ES-I3 (cell line): ENCODE data around the gene GIPR.
"Not testable (repeated sequence)": the region's sequence is repeated elsewhere in the genome, so short reads cannot be mapped to it uniquely, and the experiment has no call there.

Source experiments
- H3K36me3 ChIP-seq: 2 replicates; pipeline ENCODE4 v1.6.1; 2013; ENCODE audit warnings: mild to moderate bottlenecking, low read length, control low read depth, moderate library complexity; ENCODE audit not compliant: insufficient read depth
- H3K4me1 ChIP-seq: 2 replicates; pipeline ENCODE4 v1.6.1; 2013; ENCODE audit warnings: mild to moderate bottlenecking, control low read depth, low read length; ENCODE audit not compliant: insufficient read depth
- H3K9ac ChIP-seq: 2 replicates; pipeline ENCODE4 v1.6.1; 2013; ENCODE audit warnings: low read depth, mild to moderate bottlenecking, low read length, moderate library complexity
- H3K9me3 ChIP-seq: 2 replicates; pipeline ENCODE4 v1.6.1; 2013; ENCODE audit warnings: mild to moderate bottlenecking, low read length, moderate library complexity; ENCODE audit not compliant: control insufficient read depth, insufficient read depth

GIPR gene

GRCh38 chr19:45663800-45664199, 4.2 kb upstream of the GIPR start:
- Histone ChIP-seq H3K36me3 (no peaks in the 10 kb centered on the region), H3K9ac (no peak overlapping the region)

GRCh38 chr19:45664575-45664974, 3.4 kb upstream of the GIPR start:
- H3K9ac ChIP-seq: no peak overlapping the region
- H3K4me1 ChIP-seq: peaks cover 7% of the 10 kb centered on the region
- H3K9me3 ChIP-seq: no peaks in the 10 kb centered on the region
- no peaks in the 10 kb centered on the region for H3K36me3 ChIP-seq

More at GRCh38 chr19:45663800-45664199, 4.2 kb upstream of the GIPR start:
- Histone ChIP-seq H3K9me3 (no peaks in the 10 kb centered on the region), H3K4me1 (peaks cover 7% of the 10 kb centered on the region)

GRCh38 chr19:45668342-45668871, 386 bp downstream of the GIPR start:
- Histone ChIP-seq H3K36me3 (no peaks in the 10 kb centered on the region), H3K4me1 (peaks cover 7% of the 10 kb centered on the region), H3K9ac (peak overlapping the region; percentile 71; the same call in 1 of the 2 replicates), H3K9me3 (no peaks in the 10 kb centered on the region)

- Histone ChIP-seq H3K9ac (peak overlapping the region; percentile 71), H3K9me3 (no peaks in the 10 kb centered on the region), H3K4me1 (peaks cover 7% of the 10 kb centered on the region), H3K36me3 (no peaks in the 10 kb centered on the region)
These were observed 2.8 kb downstream of the GIPR start for GRCh38 chr19:45670670-45671453.

- no peaks in the 10 kb centered on the region for H3K9me3 ChIP-seq
- H3K9ac ChIP-seq: no peak overlapping the region
- no peaks in the 10 kb centered on the region for H3K4me1 ChIP-seq
- H3K36me3 ChIP-seq: no peaks in the 10 kb centered on the region
These were observed 6.9 kb downstream of the GIPR start for GRCh38 chr19:45674946-45675345.

- Histone ChIP-seq H3K36me3 (no peaks in the 10 kb centered on the region), H3K9ac (peak overlapping the region; percentile 54), H3K4me1 (no peaks in the 10 kb centered on the region), H3K9me3 (no peaks in the 10 kb centered on the region)
These were observed 8.8 kb downstream of the GIPR start for GRCh38 chr19:45676851-45677263.

- Histone ChIP-seq H3K36me3 (no peaks in the 10 kb centered on the region), H3K4me1 (no peaks in the 10 kb centered on the region), H3K9me3 (no peaks in the 10 kb centered on the region), H3K9ac (peak overlapping the region; percentile 58)
These were observed 9.6 kb downstream of the GIPR start for GRCh38 chr19:45677351-45678230.

- Histone ChIP-seq H3K9me3 (no peaks in the 10 kb centered on the region), H3K36me3 (peaks cover 9% of the 10 kb centered on the region), H3K4me1 (no peaks in the 10 kb centered on the region), H3K9ac (peak overlapping the region; percentile 54)
These were observed 13.5 kb downstream of the GIPR start for GRCh38 chr19:45681391-45682015.

GRCh38 chr19:45682117-45682516, 14.1 kb downstream of the GIPR start:
- H3K9me3 ChIP-seq: no peaks in the 10 kb centered on the region
- no peak overlapping the region; the same call in 1 of the 2 replicates for H3K9ac ChIP-seq
- no peaks in the 10 kb centered on the region for H3K4me1 ChIP-seq
- peaks cover 13% of the 10 kb centered on the region for H3K36me3 ChIP-seq

- H3K4me1 ChIP-seq: no peaks in the 10 kb centered on the region
- no peak overlapping the region for H3K9ac ChIP-seq
- H3K9me3 ChIP-seq: no peaks in the 10 kb centered on the region
- H3K36me3 ChIP-seq: peaks cover 16% of the 10 kb centered on the region
These were observed 14.9 kb downstream of the GIPR start for GRCh38 chr19:45682908-45683307.

- H3K36me3 ChIP-seq: peaks cover 28% of the 10 kb centered on the region
These were observed 17.0 kb downstream of the GIPR start for GRCh38 chr19:45685045-45685444.

GRCh38 chr19:45687599-45687998, 19.6 kb downstream of the GIPR start:
- H3K36me3 ChIP-seq: peaks cover 28% of the 10 kb centered on the region
- H3K9me3 ChIP-seq: no peaks in the 10 kb centered on the region
- no peak overlapping the region for H3K9ac ChIP-seq
- no peaks in the 10 kb centered on the region for H3K4me1 ChIP-seq

More at GRCh38 chr19:45685045-45685444, 17.0 kb downstream of the GIPR start:
- not testable (repeated sequence) for H3K4me1 ChIP-seq, H3K9me3 ChIP-seq, H3K9ac ChIP-seq

GRCh38 chr19:45691516-45692186, 23.6 kb downstream of the GIPR start, which contains the start of gene SNRPD2:
TSS of gene SNRPD2 (minus strand) at chr19:45691953. CDS start at chr19:45691888, 65 bp downstream.
- no peaks in the 10 kb centered on the region for H3K9me3 ChIP-seq
- H3K9ac ChIP-seq: peak within 1 kb of the TSS; percentile 74
- H3K4me1 ChIP-seq: no peaks in the 10 kb centered on the region
- H3K36me3 ChIP-seq: peaks cover 23% of the 10 kb centered on the region
